Chondrocyte (in vitro differentiated cells): ENCODE measurements around the gene ZNF639. TPM values are rescaled to one million over a fixed set of nuclear protein-coding genes. Genes with fewer than 3 reads are reported as not detected.

Experiments used
- DNase-seq: peaks from one replicate; pipeline ENCODE4 v3.0.0; 2021; ENCODE audit warnings: mixed read lengths, low spot score
- H3K27ac Mint-ChIP-seq: one replicate; pipeline ENCODE4 v1.8.0; 2021; ENCODE audit warnings: mild to moderate bottlenecking, moderate library complexity, mixed read lengths; ENCODE audit not compliant: unreplicated experiment
- H3K27me3 Mint-ChIP-seq: 2 replicates; pipeline ENCODE4 v1.8.0; 2021; ENCODE audit warnings: low read depth, mixed read lengths
- H3K36me3 Mint-ChIP-seq: 2 replicates; pipeline ENCODE4 v1.8.0; 2021; ENCODE audit warnings: low read depth, mixed read lengths
- H3K4me1 Mint-ChIP-seq: 2 replicates; pipeline ENCODE4 v1.8.0; 2021; ENCODE audit warnings: low read depth, mild to moderate bottlenecking, mixed read lengths
- H3K4me3 Mint-ChIP-seq: one replicate; pipeline ENCODE4 v1.8.0; 2021; ENCODE audit warnings: mild to moderate bottlenecking, moderate library complexity, mixed read lengths; ENCODE audit not compliant: unreplicated experiment
- H3K9me3 Mint-ChIP-seq: 2 replicates; pipeline ENCODE4 v1.8.0; 2021; ENCODE audit warnings: low read depth, mixed read lengths
- total RNA-seq: library from RNA; stranded (reverse); gene quantifications from 3 replicates; pipeline ENCODE4 v1.2.1, GENCODE V29; 2021
- TF ChIP-seq, protein P1 (sequence below): fragments of 200-600 bp; sonication (generic); IDR thresholded peaks from 2 replicates; pipeline ENCODE4 v1.5.0; 2021; ENCODE audit warnings: antibody characterized with exemption, mild to moderate bottlenecking, moderate library complexity

The ZNF639 gene
- total RNA-seq, 1 donor from 2014 or later: 35.4 TPM

DNA sequence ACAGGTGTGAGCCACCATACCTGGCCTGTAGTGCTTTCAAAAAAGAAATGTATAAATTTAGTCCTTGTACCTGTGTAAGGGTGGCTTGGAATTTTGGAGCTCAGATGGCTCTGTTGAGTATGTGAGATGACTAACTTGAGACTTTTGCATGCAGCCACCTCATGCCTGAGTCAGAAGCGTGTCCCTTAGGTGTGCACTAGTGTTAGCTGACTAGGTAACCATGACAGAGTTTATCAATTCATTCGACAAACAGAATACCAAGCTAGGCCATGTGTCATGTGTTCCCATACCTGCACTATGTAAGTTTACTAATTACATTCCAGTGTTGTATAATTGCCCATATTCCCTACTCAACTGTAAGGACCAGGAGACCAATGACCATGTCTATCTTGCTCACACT, 4.0 kb upstream of the ZNF639 start:
- TF ChIP-seq, protein P1, sequence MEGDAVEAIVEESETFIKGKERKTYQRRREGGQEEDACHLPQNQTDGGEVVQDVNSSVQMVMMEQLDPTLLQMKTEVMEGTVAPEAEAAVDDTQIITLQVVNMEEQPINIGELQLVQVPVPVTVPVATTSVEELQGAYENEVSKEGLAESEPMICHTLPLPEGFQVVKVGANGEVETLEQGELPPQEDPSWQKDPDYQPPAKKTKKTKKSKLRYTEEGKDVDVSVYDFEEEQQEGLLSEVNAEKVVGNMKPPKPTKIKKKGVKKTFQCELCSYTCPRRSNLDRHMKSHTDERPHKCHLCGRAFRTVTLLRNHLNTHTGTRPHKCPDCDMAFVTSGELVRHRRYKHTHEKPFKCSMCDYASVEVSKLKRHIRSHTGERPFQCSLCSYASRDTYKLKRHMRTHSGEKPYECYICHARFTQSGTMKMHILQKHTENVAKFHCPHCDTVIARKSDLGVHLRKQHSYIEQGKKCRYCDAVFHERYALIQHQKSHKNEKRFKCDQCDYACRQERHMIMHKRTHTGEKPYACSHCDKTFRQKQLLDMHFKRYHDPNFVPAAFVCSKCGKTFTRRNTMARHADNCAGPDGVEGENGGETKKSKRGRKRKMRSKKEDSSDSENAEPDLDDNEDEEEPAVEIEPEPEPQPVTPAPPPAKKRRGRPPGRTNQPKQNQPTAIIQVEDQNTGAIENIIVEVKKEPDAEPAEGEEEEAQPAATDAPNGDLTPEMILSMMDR: no peak
- Mint-ChIP-seq H3K4me3 (no peak overlapping the region), H3K9me3 (no peaks in the 10 kb centered on the region), H3K4me1 (peaks cover 19% of the 10 kb centered on the region), H3K36me3 (no peaks in the 10 kb centered on the region), H3K27me3 (no peaks in the 10 kb centered on the region), H3K27ac (no peak overlapping the region)
- DNase-seq: no peak

DNA sequence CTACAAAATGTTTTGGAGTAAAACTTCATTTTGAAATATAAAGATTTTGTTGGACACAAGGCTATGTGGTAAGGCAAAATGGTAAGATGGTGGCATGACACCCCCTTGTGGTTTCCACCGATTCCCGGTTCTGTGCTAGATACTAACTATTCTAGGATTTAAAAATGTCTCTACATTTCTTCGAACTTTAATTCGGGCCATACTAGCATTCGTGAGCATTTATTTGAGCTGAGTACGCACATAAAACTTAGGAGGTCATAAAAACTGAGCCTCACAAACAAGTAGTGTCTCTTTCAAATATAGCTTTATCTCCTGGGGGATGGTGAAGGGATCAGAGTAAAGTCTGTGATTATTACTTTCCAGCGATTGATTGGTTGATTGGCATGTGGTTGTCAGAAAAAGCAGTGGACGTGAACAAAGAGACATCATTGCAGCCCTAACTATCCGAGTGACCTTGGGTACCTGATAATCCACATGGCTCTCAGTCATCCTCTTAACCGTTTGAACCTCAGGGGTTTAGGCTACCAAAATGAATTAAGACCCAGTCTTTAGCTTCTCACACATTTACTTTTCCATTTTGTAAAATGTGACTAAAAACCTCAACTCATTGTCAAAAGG, 1.1 kb upstream of the ZNF639 start:
- TF ChIP-seq, protein P1: peak; percentile 80
- H3K36me3 Mint-ChIP-seq: no peaks in the 10 kb centered on the region

DNA sequence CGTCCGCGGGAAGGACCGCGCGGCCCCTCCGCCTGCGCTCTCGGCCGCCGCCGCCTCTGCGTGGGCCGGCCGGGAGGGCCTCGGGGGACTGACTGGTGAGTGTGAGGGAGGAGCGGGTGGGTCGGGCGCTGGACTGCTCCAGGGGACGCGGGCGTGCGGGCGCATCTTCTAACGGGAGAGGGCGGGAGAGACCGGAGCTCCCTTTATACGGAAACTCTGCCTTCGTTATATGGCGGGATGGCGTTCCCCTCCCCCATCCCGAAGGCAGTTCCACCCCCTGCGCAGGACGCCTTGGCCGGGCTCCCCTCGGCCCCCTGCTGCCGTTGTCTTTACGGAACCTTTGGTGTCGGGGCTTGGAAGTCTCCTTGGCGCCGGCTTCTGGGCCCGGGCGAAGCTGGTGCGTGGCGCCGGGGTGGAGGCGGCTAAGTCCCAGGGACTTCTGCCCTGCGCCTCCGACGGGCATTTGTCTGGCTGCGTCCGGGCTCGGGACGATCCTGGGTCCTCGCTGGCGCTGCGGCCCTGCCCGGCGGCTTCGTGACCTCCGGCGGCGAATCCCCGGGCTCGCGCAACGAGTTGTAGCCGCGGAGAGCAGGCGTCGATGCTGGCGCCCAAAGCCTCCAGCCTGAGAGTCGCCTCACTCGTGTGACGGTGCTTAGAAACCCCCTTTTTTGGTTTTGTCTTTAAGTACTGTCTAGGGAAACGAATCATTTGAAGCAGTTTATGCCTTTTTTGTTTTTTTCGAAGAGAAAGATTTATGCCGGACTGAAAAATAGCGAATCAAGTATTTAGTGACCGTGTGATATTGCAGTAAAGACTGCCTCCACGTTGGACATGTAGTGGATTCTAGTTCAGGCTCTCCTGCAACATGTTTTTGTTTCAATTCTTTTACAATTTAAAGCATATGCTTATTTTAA, 623 bp downstream of the ZNF639 start:
- Mint-ChIP-seq H3K27ac (peak overlapping the region; percentile 96), H3K4me1 (peaks cover 33% of the 10 kb centered on the region), H3K36me3 (no peaks in the 10 kb centered on the region), H3K4me3 (peak overlapping the region; percentile 83), H3K9me3 (no peaks in the 10 kb centered on the region), H3K27me3 (no peaks in the 10 kb centered on the region)
- no peak for DNase-seq
- TF ChIP-seq, protein P1: peak; percentile 19

More for the DNA sequence above, 1.1 kb upstream of the ZNF639 start:
- DNase-seq: no peak
- H3K4me3 Mint-ChIP-seq: peak overlapping the region; percentile 73
- peaks cover 30% of the 10 kb centered on the region for H3K4me1 Mint-ChIP-seq
- no peaks in the 10 kb centered on the region for H3K27me3 Mint-ChIP-seq
- no peaks in the 10 kb centered on the region for H3K9me3 Mint-ChIP-seq
- peak overlapping the region; percentile 85 for H3K27ac Mint-ChIP-seq

DNA sequence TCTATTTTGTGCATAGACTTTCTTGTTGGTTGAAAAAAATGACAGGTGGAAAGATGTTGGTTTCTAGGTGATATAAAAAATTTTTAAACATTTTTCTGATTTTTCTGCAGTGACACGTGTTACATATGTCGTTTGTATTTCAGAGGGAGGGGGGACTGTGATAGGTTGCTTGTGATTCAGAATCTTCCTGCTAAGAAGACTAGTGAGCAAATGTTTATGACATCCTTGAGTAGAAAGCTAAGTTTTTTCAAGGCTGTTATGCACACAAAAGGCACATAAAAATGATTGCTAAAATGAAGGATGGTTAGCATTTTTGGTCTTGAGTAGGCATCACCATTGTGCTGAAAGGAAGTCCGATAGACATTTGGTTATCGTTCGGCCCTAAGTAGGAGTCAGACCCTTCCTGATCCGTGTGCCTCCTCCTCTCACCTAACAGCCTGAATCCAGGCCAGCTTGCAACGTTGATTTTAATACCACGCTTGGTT, 1.5 kb downstream of the ZNF639 start:
- H3K27ac Mint-ChIP-seq: peak overlapping the region; percentile 96
- no peak for DNase-seq
- no peaks in the 10 kb centered on the region for H3K9me3 Mint-ChIP-seq
- TF ChIP-seq, protein P1: no peak
- peak overlapping the region; percentile 83 for H3K4me3 Mint-ChIP-seq
- H3K4me1 Mint-ChIP-seq: peaks cover 33% of the 10 kb centered on the region
- no peaks in the 10 kb centered on the region for H3K27me3 Mint-ChIP-seq
- H3K36me3 Mint-ChIP-seq: peaks cover 3% of the 10 kb centered on the region

DNA sequence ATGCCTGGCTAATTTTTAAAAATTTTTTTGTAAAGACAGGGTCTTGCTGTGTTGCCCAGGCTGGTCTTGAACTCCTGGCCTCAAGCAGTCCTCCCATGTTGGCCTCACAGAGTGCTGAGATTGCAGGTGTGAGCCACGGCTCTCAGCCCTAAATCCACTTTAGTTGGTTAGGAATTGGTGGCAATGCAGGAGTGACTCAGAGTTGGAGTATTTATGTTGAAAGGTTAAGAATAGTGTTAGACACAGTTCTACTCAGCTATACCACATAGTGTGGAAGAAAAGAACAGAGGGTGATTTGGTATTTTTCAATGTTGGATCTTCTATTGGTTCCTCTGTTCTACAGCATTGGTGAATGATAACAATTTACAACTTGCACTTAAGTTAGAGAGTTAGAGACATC, 7.6 kb downstream of the ZNF639 start:
- H3K27ac Mint-ChIP-seq: no peak overlapping the region
- DNase-seq: no peak
- no peaks in the 10 kb centered on the region for H3K27me3 Mint-ChIP-seq
- peaks cover 23% of the 10 kb centered on the region for H3K36me3 Mint-ChIP-seq
- H3K4me3 Mint-ChIP-seq: no peak overlapping the region
- no peaks in the 10 kb centered on the region for H3K9me3 Mint-ChIP-seq
- TF ChIP-seq, protein P1: no peak
- H3K4me1 Mint-ChIP-seq: peaks cover 3% of the 10 kb centered on the region
